ENCODE data around the gene CFD. TPM values are rescaled to one million over a fixed set of nuclear protein-coding genes. Genes with fewer than 3 reads are reported as not detected.

Gene CFD
- total RNA-seq, 2 donors from 2014 or later: 134 to 825 TPM

DNA sequence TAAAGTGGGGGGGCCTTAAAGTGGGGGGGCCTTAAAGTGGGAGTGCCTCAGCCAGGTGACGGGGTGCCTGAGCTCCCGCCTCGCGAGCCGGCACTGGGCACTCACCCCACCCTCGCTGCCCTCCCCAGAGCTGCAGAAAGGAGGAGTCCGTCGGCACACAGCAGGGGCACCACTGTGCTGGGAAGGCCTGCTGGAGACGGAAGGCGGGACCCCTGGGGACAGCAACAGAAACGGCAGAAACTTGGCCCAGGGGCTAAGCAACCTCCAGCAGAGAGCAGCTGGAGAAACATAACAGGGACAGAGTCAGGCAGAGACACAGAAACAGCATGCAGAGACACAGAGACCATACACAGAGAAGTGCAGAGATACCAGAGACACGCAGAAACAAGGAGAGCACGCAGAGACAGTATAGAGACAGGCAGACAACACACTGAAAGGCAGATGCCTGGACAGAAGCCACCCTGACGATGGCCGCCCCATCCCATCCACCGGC, 7.9 kb downstream of the CFD start:
- peaks cover 2 to 8% of the 10 kb centered on the region in 2 donors for H3K36me3 ChIP-seq (replicated peaks in 1 of 2; ENCODE audit: insufficient read depth in 1 of 2, low read depth in 2 of 2)
- no peaks in the 10 kb centered on the region for H3K9me3 ChIP-seq
- TF ChIP-seq CTCF (IDR thresholded peaks at IDR 0.05): no peak
- TF ChIP-seq POLR2A (IDR thresholded peaks at IDR 0.05): no peak
- no peak overlapping the region for H3K27ac ChIP-seq
- WGBS, 2 donors: 82 to 92% methylated on average over 10 to 16 of the region's 16 CpGs
- no peaks in the 10 kb centered on the region for H3K27me3 ChIP-seq
- peaks cover 20% of the 10 kb centered on the region for H3K4me1 ChIP-seq
- ATAC-seq: no peak
- DNase-seq: no peak
- intact Hi-C loops (cut with DNase I): no loop called here
- H3K4me3 ChIP-seq: no peak overlapping the region

DNA sequence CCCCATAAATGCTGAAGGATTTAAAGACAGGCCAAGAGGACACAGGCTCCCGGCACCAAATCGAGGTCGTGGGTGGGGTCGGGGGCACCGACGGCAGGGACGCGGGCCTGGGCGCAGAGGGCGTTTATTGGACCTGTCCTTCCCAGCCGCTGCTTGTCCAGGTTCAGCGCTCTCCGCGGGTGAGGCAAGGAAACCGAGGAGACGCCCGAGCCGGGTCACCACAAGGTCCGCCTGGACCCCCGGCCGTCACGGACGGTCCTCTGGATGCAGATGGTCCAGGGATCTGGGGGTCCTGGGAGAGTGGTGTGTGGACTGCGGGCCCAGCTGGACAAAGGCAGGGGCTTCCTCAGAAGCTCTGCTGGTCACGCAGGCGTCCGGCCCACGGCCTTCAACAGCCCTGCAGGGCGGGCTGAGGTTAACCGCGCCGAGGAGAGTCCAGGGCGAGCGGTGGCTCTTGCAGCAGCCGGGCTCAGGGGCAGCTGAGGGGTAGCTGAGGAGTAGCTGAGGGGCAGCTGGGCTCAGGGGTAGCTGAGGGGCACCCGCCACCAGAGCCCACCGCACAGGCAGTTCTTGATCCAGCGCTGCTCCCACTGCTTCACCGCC, 8.5 kb downstream of the CFD start:
- intact Hi-C loops (cut with DNase I): no loop called here
- DNase-seq: no peak
- Histone ChIP-seq H3K4me1 (peaks cover 17% of the 10 kb centered on the region), H3K9me3 (no peaks in the 10 kb centered on the region), H3K4me3 (no peak overlapping the region), H3K36me3 (replicated peaks in 1 of 2; ENCODE audit: insufficient read depth in 1 of 2, low read depth in 2 of 2) (peaks cover 2 to 8% of the 10 kb centered on the region in 2 donors), H3K27me3 (no peaks in the 10 kb centered on the region), H3K27ac (no peak overlapping the region)
- TF ChIP-seq POLR2A (IDR thresholded peaks at IDR 0.05) (no peak), CTCF (IDR thresholded peaks at IDR 0.05) (no peak)
- ATAC-seq: no peak
- WGBS, 2 donors: 95 to 98% methylated on average over 14 to 31 of the region's 39 CpGs

DNA sequence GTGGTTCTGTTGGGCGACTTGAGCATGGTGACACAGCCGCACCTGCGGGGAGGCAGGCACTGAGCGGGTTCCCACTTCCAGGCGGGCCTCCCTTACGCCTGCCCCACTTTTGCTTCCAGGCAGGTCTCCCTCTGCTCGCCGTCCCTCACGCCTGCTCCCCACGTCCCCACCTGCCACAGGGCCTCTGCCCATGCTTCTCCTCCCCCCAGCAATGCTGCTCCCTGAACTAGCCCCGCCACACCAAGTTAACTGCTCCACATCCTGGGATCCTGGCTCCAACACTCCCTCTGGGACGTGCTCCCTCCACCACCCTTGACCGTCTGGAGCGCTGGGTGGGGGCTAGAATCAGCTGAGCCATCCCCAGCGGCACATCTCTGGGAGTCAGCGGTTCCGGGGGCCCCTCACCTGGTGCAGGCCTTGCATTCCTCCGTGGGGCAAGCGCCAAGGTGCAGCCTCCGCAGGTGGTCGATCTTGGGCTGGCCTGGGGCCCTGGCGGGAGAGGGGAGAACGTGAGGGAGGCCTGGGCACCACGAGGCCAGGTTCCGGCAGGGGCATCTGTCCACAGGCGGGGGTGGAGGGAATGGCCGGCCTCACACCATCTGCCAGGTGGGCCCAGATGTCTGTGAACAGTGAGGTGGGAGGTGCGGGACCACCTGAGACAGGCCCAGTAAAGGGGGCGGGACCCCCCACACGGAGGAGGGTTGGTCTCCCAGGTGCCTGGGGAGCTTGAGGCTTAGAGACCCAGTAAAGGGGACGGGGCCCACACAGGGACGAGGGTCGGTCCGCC, 9.2 kb downstream of the CFD start:
- intact Hi-C loops (cut with DNase I): no loop called here

DNA sequence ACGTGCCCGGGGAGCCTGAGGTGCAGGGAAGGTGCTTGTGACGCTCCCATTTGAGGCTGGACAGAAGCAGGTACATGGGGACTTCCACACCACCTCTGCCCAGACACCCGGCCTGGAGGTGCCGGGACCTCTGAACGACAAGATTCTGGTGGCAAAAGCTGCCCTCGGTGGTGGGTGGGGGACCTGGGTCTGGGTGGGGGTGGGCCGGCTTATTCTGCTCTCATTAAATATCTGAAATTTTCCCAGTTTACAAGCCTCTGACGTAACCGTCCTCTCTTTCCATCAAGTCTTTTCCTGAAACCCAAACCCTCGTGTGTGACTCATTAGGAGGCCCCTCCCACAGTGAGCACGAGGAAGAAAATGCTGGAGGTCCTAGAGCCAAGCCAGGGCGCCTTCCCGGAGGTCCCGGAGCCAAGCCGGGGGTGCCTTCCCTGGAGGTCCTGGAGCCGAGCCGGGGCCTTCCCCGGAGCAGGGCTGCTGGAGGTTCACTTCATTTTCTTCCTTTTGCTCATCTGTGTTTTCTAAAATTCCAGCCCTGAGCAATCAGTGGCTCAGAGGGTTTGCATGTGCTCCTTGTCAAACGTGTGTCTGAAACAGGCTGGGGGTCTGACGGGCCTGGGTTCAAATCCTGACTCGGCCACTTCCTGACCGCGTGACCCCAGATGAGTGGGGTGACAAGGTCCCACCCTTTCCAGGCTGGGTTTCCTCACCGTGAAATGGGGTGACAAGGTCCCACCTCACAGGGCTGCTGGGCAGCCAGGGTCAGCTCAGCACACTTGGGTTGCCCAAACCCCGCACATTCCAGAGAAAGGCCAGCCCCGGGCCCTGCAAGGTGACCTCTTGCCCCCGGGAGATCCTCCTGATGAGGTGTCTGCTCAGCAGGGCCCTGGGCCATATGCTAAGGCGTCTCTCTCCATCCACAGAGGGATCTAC, 10.0 kb downstream of the CFD start:
- 83 to 85% methylated on average over 24 to 29 of the region's 29 CpGs for WGBS, 2 donors
- H3K27me3 ChIP-seq: no peaks in the 10 kb centered on the region
- TF ChIP-seq CTCF (IDR thresholded peaks at IDR 0.05): no peak
- no peak for TF ChIP-seq POLR2A (IDR thresholded peaks at IDR 0.05)
- peaks cover 3% of the 10 kb centered on the region for H3K4me1 ChIP-seq
- H3K27ac ChIP-seq: peak overlapping the region in 1 of 4 donors; percentile 30
- no peak overlapping the region for H3K4me3 ChIP-seq
- peaks cover 2 to 8% of the 10 kb centered on the region in 2 donors for H3K36me3 ChIP-seq (replicated peaks in 1 of 2; ENCODE audit: insufficient read depth in 1 of 2, low read depth in 2 of 2)
- DNase-seq (peak in 3 of 4 donors; percentile 40 to 62 (median 54)), ATAC-seq (peak; percentile 25)
- no peaks in the 10 kb centered on the region for H3K9me3 ChIP-seq
- intact Hi-C loops (cut with DNase I): no loop called here

More for the DNA sequence above, 9.2 kb downstream of the CFD start:
- Histone ChIP-seq H3K9me3 (no peaks in the 10 kb centered on the region), H3K27ac (no peak overlapping the region), H3K4me3 (no peak overlapping the region), H3K4me1 (peaks cover 11% of the 10 kb centered on the region), H3K27me3 (no peaks in the 10 kb centered on the region), H3K36me3 (replicated peaks in 1 of 2; ENCODE audit: insufficient read depth in 1 of 2, low read depth in 2 of 2) (peaks cover 2 to 8% of the 10 kb centered on the region in 2 donors)
- ATAC-seq (no peak), DNase-seq (no peak)
- WGBS, 2 donors: 93 to 95% methylated on average over 29 to 30 of the region's 34 CpGs
- TF ChIP-seq POLR2A (IDR thresholded peaks at IDR 0.05): no peak

Data from body of pancreas (tissue), 4 donors.